ENCODE results near the gene CLGN. TPM values are rescaled to one million over a fixed set of nuclear protein-coding genes. Genes with fewer than 3 reads are reported as not detected.

Gene CLGN
- 47.0 TPM for total RNA-seq
- long read RNA-seq, transcript CLGN-201 (15 exons, 3,043 nt), result major isoform, 88 of 96 reads
- long read RNA-seq, partial matches to known transcripts, result 7 of 96 reads
- long read RNA-seq, other reads (novel, unspliced or antisense), result 1 of 96 reads

GRCh38 chr4:140427106-140427918 is at the start of gene CLGN:
Gene CLGN (minus strand): TSS chr4:140427648. CDS start chr4:140413078, 14,570 bp downstream.
- peaks cover 23% of the 10 kb centered on the region for H3K4me1 ChIP-seq
- H3K4me3 ChIP-seq, result peak within 1 kb of the TSS; percentile 79
- peak; percentile 77 for DNase-seq
- TF ChIP-seq, protein P1, sequence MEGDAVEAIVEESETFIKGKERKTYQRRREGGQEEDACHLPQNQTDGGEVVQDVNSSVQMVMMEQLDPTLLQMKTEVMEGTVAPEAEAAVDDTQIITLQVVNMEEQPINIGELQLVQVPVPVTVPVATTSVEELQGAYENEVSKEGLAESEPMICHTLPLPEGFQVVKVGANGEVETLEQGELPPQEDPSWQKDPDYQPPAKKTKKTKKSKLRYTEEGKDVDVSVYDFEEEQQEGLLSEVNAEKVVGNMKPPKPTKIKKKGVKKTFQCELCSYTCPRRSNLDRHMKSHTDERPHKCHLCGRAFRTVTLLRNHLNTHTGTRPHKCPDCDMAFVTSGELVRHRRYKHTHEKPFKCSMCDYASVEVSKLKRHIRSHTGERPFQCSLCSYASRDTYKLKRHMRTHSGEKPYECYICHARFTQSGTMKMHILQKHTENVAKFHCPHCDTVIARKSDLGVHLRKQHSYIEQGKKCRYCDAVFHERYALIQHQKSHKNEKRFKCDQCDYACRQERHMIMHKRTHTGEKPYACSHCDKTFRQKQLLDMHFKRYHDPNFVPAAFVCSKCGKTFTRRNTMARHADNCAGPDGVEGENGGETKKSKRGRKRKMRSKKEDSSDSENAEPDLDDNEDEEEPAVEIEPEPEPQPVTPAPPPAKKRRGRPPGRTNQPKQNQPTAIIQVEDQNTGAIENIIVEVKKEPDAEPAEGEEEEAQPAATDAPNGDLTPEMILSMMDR (IDR thresholded peaks at IDR 0.05; ENCODE audit: borderline replicate concordance), result peak; percentile 63
- H3K27ac ChIP-seq (replicated peaks), result peak within 1 kb of the TSS; percentile 89
- H3K36me3 ChIP-seq, result no peaks in the 10 kb centered on the region
- H3K27me3 ChIP-seq (ENCODE audit: low read depth), result peaks cover 15% of the 10 kb centered on the region
- no peaks in the 10 kb centered on the region for H3K9me3 ChIP-seq (replicated peaks)
- intact Hi-C loops (cut with micrococcal nuclease), result no loop called here

- intact Hi-C loops (cut with micrococcal nuclease), result no loop called here
- TF ChIP-seq, protein P1 (IDR thresholded peaks at IDR 0.05; ENCODE audit: borderline replicate concordance), result no peak
- no peak for DNase-seq
- H3K4me3 ChIP-seq, result no peak overlapping the region
- no peaks in the 10 kb centered on the region for H3K9me3 ChIP-seq (replicated peaks)
- no peaks in the 10 kb centered on the region for H3K36me3 ChIP-seq
- H3K27ac ChIP-seq (replicated peaks), result no peak overlapping the region
- no peaks in the 10 kb centered on the region for H3K4me1 ChIP-seq
- no peaks in the 10 kb centered on the region for H3K27me3 ChIP-seq (ENCODE audit: low read depth)
Measured at GRCh38 chr4:140472156-140472555, 44.7 kb upstream of the CLGN start.

GRCh38 chr4:140469791-140470733 is 42.6 kb upstream of the CLGN start:
- Histone ChIP-seq H3K27ac (replicated peaks) (no peak overlapping the region), H3K27me3 (ENCODE audit: low read depth) (no peaks in the 10 kb centered on the region), H3K4me1 (no peaks in the 10 kb centered on the region), H3K36me3 (no peaks in the 10 kb centered on the region), H3K4me3 (no peak overlapping the region), H3K9me3 (replicated peaks) (no peaks in the 10 kb centered on the region)
- TF ChIP-seq, protein P1 (IDR thresholded peaks at IDR 0.05; ENCODE audit: borderline replicate concordance), result no peak
- intact Hi-C loops (cut with micrococcal nuclease), result no loop called here
- no peak for DNase-seq

DNA sequence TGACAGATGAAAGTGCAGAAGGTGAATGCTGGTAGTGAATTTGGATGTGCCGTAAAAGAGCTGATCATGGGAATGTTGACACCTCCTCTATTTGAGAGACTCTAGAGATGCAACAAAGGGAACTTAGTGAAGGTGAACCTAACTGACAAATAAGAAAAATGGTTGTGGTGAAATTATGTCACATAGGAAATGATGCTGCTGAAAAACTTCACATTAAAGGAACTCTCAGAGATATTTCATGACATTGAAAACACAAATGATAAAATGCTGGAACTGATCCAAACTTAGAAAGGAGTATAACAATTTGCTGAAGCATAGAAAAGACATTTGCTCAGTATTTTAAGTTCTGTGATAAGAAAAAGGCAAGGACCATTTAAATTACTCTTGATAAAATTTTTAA is 38.7 kb upstream of the CLGN start:
- Histone ChIP-seq H3K4me3 (no peak overlapping the region), H3K27me3 (ENCODE audit: low read depth) (no peaks in the 10 kb centered on the region), H3K36me3 (no peaks in the 10 kb centered on the region), H3K27ac (replicated peaks) (no peak overlapping the region), H3K4me1 (no peaks in the 10 kb centered on the region), H3K9me3 (replicated peaks) (no peaks in the 10 kb centered on the region)
- DNase-seq, result no peak
- TF ChIP-seq, protein P1 (IDR thresholded peaks at IDR 0.05; ENCODE audit: borderline replicate concordance), result no peak
- intact Hi-C loops (cut with micrococcal nuclease), result no loop called here

DNA sequence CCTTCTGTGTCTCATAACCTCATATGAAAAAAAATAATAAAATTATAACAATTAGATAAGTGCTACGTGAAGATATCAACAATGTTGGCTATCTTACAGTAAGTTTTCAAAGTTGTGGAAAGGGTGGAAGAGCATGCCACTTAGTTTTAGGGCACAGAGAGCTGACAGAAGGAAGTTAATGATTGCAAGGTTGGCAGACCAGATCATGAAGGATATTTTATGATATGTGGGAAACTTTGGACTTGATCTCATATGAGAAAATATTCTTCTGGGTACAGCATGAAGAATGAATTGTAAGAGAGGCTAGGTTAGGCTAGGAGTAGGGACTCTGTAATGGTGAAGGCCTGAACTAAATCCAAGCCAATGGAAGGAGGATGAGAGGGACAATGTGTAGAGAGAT is 36.2 kb upstream of the CLGN start:
- TF ChIP-seq, protein P1 (IDR thresholded peaks at IDR 0.05; ENCODE audit: borderline replicate concordance), result no peak
- H3K4me3 ChIP-seq, result no peak overlapping the region
- intact Hi-C loops (cut with micrococcal nuclease), result no loop called here
- no peaks in the 10 kb centered on the region for H3K36me3 ChIP-seq
- no peaks in the 10 kb centered on the region for H3K9me3 ChIP-seq (replicated peaks)
- H3K27me3 ChIP-seq (ENCODE audit: low read depth), result no peaks in the 10 kb centered on the region
- H3K27ac ChIP-seq (replicated peaks), result no peak overlapping the region
- H3K4me1 ChIP-seq, result no peaks in the 10 kb centered on the region
- DNase-seq, result no peak

Data from left ventricle myocardium inferior (tissue), 1 donor.